Ishikawa (cell line): ENCODE data around the gene RYR3.

ENCODE experiments used
- CREB1 ChIP-seq: IDR thresholded peaks from 2 replicates; pipeline ENCODE4 v1.6.1; 2012; ENCODE audit warnings: low read depth
- RAD21 ChIP-seq: IDR thresholded peaks from 2 replicates; pipeline ENCODE4 v1.6.1; 2012; ENCODE audit warnings: low read depth
- TAF1 ChIP-seq: IDR thresholded peaks from 2 replicates; pipeline ENCODE4 v1.6.1; 2012; ENCODE audit warnings: low read depth, mild to moderate bottlenecking
- YY1 ChIP-seq: IDR thresholded peaks from 2 replicates; pipeline ENCODE4 v1.6.1; 2012; ENCODE audit warnings: low read depth
- TF ChIP-seq, protein P1 (sequence below): IDR thresholded peaks from 2 replicates; pipeline ENCODE4 v1.6.1; 2012

DNA sequence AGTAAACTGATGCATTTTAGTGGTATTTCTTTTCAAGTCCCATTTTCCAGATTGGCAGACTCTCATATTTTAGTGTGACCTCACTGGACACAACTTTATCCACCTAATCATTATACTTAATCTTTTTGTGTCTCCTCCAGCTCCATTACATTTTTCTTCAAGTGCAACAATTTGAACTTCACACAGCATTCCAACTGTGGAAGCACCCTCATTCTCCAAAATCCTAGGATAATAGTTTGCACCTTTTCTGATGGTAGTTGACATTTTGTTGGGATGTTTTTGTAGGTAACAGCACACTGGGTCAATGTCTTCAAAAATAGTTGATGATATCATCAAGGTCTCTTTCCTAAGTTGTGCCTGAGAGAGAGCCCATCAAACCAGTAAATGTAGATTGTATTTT, 123.1 kb downstream of the RYR3 start:
- no peak for TF ChIP-seq TAF1
- TF ChIP-seq, protein P1, sequence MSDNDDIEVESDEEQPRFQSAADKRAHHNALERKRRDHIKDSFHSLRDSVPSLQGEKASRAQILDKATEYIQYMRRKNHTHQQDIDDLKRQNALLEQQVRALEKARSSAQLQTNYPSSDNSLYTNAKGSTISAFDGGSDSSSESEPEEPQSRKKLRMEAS, result no peak
- TF ChIP-seq YY1, result no peak
- no peak for TF ChIP-seq CREB1
- TF ChIP-seq RAD21, result no peak
